ENCODE results near the gene CHSY1.

The CHSY1 gene

DNA sequence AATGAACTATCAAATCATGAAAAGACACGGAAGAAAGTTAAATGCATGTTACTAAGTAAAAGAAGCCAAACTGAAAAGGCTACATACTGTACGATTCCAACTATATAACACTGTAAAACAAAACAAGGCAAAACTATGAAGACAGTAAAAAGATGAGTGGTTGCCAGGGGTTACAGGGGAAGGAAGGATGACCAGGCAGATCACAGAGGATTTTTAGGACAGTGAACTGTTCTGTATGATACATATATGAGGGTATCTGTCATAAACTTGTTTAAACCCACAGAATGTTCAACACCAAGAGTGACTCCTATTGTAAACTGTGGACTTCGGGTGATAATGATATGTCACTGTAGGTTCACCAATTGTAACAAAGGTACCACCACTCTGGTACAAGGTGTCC, 60.6 kb downstream of the CHSY1 start:
- Histone ChIP-seq H3K4me1 (peaks cover 58% of the 10 kb centered on the region), H3K27me3 (no peaks in the 10 kb centered on the region), H3K36me3 (peaks cover 65% of the 10 kb centered on the region), H3K4me3 (no peak overlapping the region), H3K9me3 (no peaks in the 10 kb centered on the region), H4K20me1 (peaks cover 76% of the 10 kb centered on the region), H3K4me2 (no peak overlapping the region; the same call in 1 of the 2 replicates), H3K9ac (no peak overlapping the region), H3K27ac (no peak overlapping the region)
- TF ChIP-seq Cebpa-rat (IDR thresholded peaks at IDR 0.05) = no peak

DNA sequence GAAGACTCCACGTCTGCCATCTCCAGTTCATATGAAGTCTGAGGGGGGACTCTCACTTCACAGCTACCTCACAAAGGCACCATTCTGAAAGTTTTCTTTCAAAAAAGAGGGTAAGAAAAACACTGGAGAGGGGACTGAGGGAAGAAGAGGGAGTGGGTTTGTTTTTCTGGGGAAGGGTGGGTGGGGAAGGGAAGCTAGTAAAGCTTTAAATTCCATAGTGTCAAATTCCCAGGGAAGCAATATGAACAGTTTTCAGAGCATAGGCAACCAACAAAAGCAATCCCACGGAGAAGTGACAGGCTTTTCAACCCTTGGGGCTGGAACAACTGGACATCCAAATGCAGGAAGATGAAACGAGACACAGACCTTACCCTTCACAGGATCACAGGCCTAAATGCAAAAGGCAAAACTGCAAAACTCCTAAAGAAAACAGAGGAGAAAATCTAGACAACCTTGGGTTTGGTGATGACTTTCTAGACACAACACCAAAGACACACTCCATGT, 61.7 kb downstream of the CHSY1 start:
- TF ChIP-seq Cebpa-rat (IDR thresholded peaks at IDR 0.05) = no peak
- no peak overlapping the region for H3K9ac ChIP-seq
- peaks cover 48% of the 10 kb centered on the region for H3K4me1 ChIP-seq
- H3K4me2 ChIP-seq = no peak overlapping the region
- peaks cover 72% of the 10 kb centered on the region for H3K36me3 ChIP-seq
- peaks cover 76% of the 10 kb centered on the region for H4K20me1 ChIP-seq
- no peak overlapping the region for H3K4me3 ChIP-seq
- no peaks in the 10 kb centered on the region for H3K27me3 ChIP-seq
- H3K9me3 ChIP-seq = peaks cover 4% of the 10 kb centered on the region
- H3K27ac ChIP-seq = 0 out of 2 replicates have a peak overlapping the region, but pooled peaks have one; percentile 11

DNA sequence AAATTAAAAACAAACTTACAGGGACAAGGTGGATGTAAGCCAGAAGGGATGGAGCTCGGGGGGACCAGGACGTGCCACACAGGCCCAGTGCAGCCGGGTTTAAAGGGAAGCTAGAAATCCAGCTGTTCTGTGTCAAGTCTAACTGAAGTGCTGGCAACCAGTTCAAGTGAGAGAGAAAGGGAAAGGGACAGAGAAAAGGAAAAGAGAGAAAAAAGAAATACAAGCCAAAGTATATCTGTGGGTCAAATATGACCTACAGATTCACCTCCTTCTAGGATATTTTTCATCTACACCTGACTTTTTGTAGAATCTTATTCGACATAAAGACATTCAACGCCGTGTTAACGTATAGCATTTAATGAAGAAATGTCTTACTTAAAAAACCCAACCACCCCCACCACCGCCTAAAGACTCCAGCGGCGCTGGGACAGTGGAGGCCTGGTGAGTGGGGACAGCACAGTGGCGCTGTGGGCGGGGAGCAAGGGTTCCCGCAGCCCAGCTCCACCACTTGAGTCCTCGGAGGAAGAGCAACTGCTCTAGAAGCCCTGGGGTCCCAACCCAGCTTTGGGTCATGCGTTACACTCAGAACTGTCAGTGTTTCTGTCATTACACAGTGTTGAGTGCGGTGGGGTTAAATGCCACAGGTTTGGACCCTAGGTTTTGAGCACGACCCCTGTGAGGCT, 62.3 kb downstream of the CHSY1 start:
- Histone ChIP-seq H3K9me3 (peaks cover 10% of the 10 kb centered on the region), H3K9ac (no peak overlapping the region), H4K20me1 (peaks cover 72% of the 10 kb centered on the region), H3K4me2 (no peak overlapping the region), H3K4me1 (peaks cover 48% of the 10 kb centered on the region), H3K4me3 (no peak overlapping the region), H3K27ac (peak overlapping the region; percentile 11; the same call in 1 of the 2 replicates), H3K27me3 (no peaks in the 10 kb centered on the region), H3K36me3 (peaks cover 78% of the 10 kb centered on the region)
- no peak for TF ChIP-seq Cebpa-rat (IDR thresholded peaks at IDR 0.05)

DNA sequence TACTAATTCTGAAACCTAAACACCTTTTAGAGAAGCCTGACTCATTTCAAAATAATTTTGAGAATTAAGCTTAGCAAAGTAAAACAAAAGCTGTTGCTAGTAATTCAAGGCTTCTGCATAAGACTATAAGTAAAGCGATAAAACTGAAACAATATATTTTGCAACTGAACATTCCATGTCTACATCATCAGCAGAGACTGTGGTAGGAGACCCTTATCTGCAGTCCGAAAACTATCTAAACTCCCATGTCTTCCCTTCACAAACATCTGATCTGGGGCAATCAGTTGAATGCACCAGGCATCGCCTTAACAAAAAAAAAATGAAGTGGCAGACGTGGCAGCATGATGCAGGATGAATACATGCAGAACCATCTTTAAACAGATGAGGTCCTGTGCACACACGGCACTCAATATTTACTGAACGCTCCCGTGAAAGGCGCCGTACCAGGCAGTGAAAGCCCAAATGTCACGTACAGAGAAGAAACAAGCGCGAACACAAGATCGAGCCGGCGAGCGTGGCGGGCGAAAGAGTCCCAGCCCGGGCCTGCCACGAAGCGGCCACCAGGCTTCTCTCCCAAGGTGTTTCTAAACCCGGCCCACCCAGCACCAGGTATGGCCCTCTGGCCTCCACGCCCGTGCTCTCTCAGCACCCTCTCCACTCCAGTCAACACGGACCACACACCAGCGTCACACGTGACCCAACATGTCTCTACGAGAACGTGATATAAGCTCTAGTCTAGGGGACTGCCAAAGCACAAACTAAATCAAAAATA, 63.0 kb downstream of the CHSY1 start:
- Histone ChIP-seq H3K36me3 (peaks cover 83% of the 10 kb centered on the region), H3K27me3 (no peaks in the 10 kb centered on the region), H3K4me3 (no peak overlapping the region), H3K9ac (no peak overlapping the region), H3K4me1 (peaks cover 48% of the 10 kb centered on the region), H3K27ac (peak overlapping the region; percentile 11; the same call in 1 of the 2 replicates), H3K4me2 (no peak overlapping the region), H4K20me1 (peaks cover 65% of the 10 kb centered on the region), H3K9me3 (peaks cover 16% of the 10 kb centered on the region)
- no peak for TF ChIP-seq Cebpa-rat (IDR thresholded peaks at IDR 0.05)

DNA sequence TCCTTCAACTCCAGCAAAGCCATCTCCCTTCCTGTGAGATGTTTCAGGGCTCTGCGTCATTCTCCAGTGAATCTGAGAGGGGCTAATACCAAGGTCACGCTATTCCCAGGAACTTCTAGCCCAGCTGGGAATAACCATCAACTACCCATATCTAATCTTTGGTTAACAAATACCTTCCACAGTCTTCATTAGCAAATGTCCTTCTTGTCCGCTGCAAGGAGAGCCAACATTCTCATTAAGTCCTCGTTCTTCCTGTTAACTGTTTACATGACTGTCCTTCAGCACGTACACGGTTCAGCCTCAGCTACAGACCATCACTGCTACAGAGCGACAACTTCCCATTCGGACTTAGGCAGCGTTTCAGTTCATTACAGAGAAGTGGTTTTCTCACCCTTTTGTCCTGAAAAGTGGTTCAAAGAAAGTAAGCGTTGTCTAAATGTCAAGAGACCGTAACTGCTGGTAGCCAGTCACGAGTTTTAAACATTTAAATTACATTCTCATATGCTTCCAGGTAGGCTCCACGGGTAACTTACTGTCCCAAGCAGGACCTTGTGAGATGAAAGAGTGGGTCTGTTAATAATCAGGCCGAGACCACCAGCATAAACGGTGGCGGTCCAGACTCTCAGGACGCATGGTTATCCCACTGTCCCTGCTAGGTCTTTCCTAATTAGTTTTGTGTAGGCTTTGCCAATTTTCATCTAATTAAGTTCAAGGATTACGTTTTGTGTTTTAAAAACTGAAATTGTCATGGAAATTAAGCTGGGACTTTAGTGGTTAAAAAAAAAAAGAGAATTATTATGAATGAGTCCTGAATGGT, 63.8 kb downstream of the CHSY1 start:
- Histone ChIP-seq H4K20me1 (peaks cover 57% of the 10 kb centered on the region), H3K9ac (no peak overlapping the region), H3K4me2 (no peak overlapping the region)

DNA sequence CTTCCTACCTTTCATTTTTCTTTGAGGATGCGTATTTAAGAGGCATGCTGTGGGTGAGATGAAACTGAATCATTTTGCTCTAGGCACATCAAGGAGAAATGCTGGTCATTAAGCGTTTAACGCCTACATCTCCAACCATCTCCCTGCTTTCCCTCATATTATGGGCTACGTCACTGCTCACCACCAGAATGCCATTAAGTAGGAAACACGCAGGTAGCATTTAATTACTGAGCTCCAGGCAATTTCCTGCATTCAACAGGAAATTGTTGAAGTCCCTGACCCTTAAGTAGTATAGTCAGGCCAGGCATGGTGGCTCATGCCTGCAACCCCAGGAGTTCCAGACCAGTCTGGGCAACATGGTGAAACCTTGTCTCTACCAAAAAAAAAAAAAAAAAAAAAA, 66.1 kb downstream of the CHSY1 start:
- H4K20me1 ChIP-seq = peaks cover 35% of the 10 kb centered on the region; the same call in 1 of the 2 replicates
- H3K27me3 ChIP-seq = no peaks in the 10 kb centered on the region
- H3K4me1 ChIP-seq = peaks cover 51% of the 10 kb centered on the region
- H3K4me2 ChIP-seq = no peak overlapping the region
- H3K4me3 ChIP-seq = no peak overlapping the region
- no peak for TF ChIP-seq Cebpa-rat (IDR thresholded peaks at IDR 0.05)
- peaks cover 85% of the 10 kb centered on the region for H3K36me3 ChIP-seq
- no peak overlapping the region for H3K9ac ChIP-seq
- H3K9me3 ChIP-seq = peaks cover 30% of the 10 kb centered on the region
- no peak overlapping the region for H3K27ac ChIP-seq

More for the DNA sequence above, 63.8 kb downstream of the CHSY1 start:
- Histone ChIP-seq H3K9me3 (peaks cover 24% of the 10 kb centered on the region), H3K27ac (no peak overlapping the region), H3K36me3 (peaks cover 83% of the 10 kb centered on the region), H3K4me3 (no peak overlapping the region), H3K4me1 (peaks cover 48% of the 10 kb centered on the region), H3K27me3 (no peaks in the 10 kb centered on the region)
- TF ChIP-seq Cebpa-rat (IDR thresholded peaks at IDR 0.05) = no peak

DNA sequence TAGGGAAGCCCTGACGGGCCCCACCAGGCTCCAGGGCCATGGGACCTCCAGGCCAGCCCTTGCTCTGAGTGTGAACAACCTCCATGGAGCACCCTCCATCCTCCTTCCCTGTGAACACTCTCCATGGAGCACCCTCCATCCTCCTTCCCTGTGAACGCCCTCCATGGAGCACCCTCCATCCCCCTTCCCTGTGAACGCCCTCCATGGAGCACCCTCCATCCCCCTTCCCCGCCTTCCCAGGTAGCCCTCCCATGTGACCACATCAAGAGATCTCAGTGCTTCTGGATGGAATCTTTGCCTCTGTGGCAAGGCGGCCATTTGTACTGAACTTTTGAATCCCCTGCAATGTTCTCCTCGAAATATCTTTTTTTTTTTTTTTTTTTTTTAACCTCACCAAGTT, 66.5 kb downstream of the CHSY1 start:
- H3K4me1 ChIP-seq = peaks cover 56% of the 10 kb centered on the region
- H3K4me3 ChIP-seq = no peak overlapping the region
- no peak overlapping the region for H3K4me2 ChIP-seq
- H3K36me3 ChIP-seq = peaks cover 88% of the 10 kb centered on the region
- peaks cover 30% of the 10 kb centered on the region; the same call in 1 of the 2 replicates for H4K20me1 ChIP-seq
- H3K9ac ChIP-seq = no peak overlapping the region
- TF ChIP-seq Cebpa-rat (IDR thresholded peaks at IDR 0.05) = no peak
- peaks cover 34% of the 10 kb centered on the region for H3K9me3 ChIP-seq
- H3K27ac ChIP-seq = no peak overlapping the region
- H3K27me3 ChIP-seq = no peaks in the 10 kb centered on the region

DNA sequence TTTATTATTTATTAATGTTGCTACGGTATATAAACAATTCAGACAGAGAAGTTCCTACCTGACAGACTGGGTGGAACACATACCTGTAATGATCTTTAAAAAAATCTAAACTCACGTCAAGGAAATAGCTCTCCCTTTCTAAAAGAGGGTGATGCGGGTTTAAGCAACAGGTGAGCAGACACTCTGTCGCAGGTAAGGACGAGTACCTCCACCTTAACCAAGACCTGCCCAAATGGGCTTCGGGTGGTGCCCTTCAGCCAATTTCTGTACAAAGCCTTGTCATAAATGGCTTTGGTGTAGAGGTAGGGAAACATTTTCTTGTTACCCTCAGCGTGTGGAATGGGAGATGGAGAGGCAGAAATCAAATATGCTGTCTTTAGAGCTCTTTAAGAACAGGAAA, 67.0 kb downstream of the CHSY1 start:
- peaks cover 39% of the 10 kb centered on the region for H3K9me3 ChIP-seq
- peaks cover 58% of the 10 kb centered on the region for H3K4me1 ChIP-seq
- no peak overlapping the region for H3K27ac ChIP-seq
- H3K36me3 ChIP-seq = peaks cover 91% of the 10 kb centered on the region
- no peak overlapping the region for H3K4me2 ChIP-seq
- no peak for TF ChIP-seq Cebpa-rat (IDR thresholded peaks at IDR 0.05)
- no peak overlapping the region for H3K9ac ChIP-seq
- no peak overlapping the region for H3K4me3 ChIP-seq
- peaks cover 28% of the 10 kb centered on the region; the same call in 1 of the 2 replicates for H4K20me1 ChIP-seq
- H3K27me3 ChIP-seq = no peaks in the 10 kb centered on the region

DNA sequence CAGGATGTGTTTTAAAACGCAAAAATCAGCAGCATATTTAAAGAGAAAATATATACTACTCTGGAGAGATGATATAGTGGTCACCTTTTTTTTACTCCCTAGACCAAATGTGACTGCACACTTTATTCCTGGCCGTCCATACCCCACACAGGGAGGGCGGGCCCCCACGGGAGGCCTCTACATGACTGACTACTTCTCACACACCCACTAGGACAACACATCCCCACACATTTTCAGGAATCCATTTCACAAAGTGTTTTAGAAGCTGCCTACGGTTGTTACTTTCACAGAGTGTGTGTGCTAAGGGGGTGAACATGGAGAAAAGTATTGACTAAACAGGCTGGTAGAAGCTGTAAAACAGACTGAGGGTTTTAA, 67.9 kb downstream of the CHSY1 start:
- Histone ChIP-seq H3K36me3 (peaks cover 91% of the 10 kb centered on the region), H3K4me2 (no peak overlapping the region), H3K9me3 (peaks cover 48% of the 10 kb centered on the region), H3K27me3 (no peaks in the 10 kb centered on the region), H3K4me1 (peaks cover 58% of the 10 kb centered on the region), H4K20me1 (peaks cover 19% of the 10 kb centered on the region; the same call in 1 of the 2 replicates), H3K9ac (no peak overlapping the region), H3K27ac (no peak overlapping the region), H3K4me3 (no peak overlapping the region)
- TF ChIP-seq Cebpa-rat (IDR thresholded peaks at IDR 0.05) = no peak

All from BLaER1 (cell line).